HG03175 (cell line): ENCODE measurements around the gene CNTN6.

Experiments
- ATAC-seq: cut with Tn5 transposase; IDR thresholded peaks from one replicate; pipeline ENCODE4 v1.9.1; 2021; ENCODE audit warnings: mild to moderate bottlenecking, moderate library complexity; ENCODE audit not compliant: unreplicated experiment

CNTN6 gene

GRCh38 chr3:1092771-1093170, at the start of gene CNTN6:
CNTN6 (plus strand) TSS chr3:1093024; CDS start chr3:1148009, 54,985 bp downstream.
- ATAC-seq: no peak

- ATAC-seq: no peak
These were observed 44.3 kb upstream of the CNTN6 start for GRCh38 chr3:1048558-1048957.

- ATAC-seq: no peak
These were observed 37.0 kb upstream of the CNTN6 start for GRCh38 chr3:1055870-1056269.

- no peak for ATAC-seq
These were observed 36.1 kb upstream of the CNTN6 start for GRCh38 chr3:1056744-1057143.

- no peak for ATAC-seq
These were observed 35.4 kb upstream of the CNTN6 start for GRCh38 chr3:1057436-1057835.

GRCh38 chr3:1068985-1069384, 23.8 kb upstream of the CNTN6 start:
- no peak for ATAC-seq

GRCh38 chr3:1072041-1072440, 20.8 kb upstream of the CNTN6 start:
- no peak for ATAC-seq

- no peak for ATAC-seq
These were observed 13.2 kb upstream of the CNTN6 start for GRCh38 chr3:1079662-1080061.

GRCh38 chr3:1082108-1082507, 10.7 kb upstream of the CNTN6 start:
- ATAC-seq: peak; percentile 62

GRCh38 chr3:1087066-1087560, 5.7 kb upstream of the CNTN6 start:
- no peak for ATAC-seq

GRCh38 chr3:1088503-1088902, 4.3 kb upstream of the CNTN6 start:
- ATAC-seq: no peak

- no peak for ATAC-seq
These were observed 1.5 kb upstream of the CNTN6 start for GRCh38 chr3:1091286-1091685.

- ATAC-seq: no peak
These were observed 763 bp upstream of the CNTN6 start for GRCh38 chr3:1092061-1092460.

GRCh38 chr3:1093217-1093616, 393 bp downstream of the CNTN6 start:
- ATAC-seq: no peak

- ATAC-seq: no peak
These were observed 10.7 kb downstream of the CNTN6 start for GRCh38 chr3:1103525-1103924.

- no peak for ATAC-seq
These were observed 25.1 kb downstream of the CNTN6 start for GRCh38 chr3:1117843-1118473.

- ATAC-seq: no peak
These were observed 38.3 kb downstream of the CNTN6 start for GRCh38 chr3:1131166-1131565.

- ATAC-seq: no peak
These were observed 42.4 kb downstream of the CNTN6 start for GRCh38 chr3:1135194-1135593.

GRCh38 chr3:1138036-1138435, 45.2 kb downstream of the CNTN6 start:
- no peak for ATAC-seq

GRCh38 chr3:1139071-1139470, 46.2 kb downstream of the CNTN6 start:
- no peak for ATAC-seq

GRCh38 chr3:1147326-1147725, 54.5 kb downstream of the CNTN6 start:
- no peak for ATAC-seq

GRCh38 chr3:1147819-1148218, 55.0 kb downstream of the CNTN6 start:
- no peak for ATAC-seq

GRCh38 chr3:1164101-1164500, 71.3 kb downstream of the CNTN6 start:
- ATAC-seq: no peak
